ENCODE measurements around the gene BMS1.

GRCh38 chr10:42850931-42851330 is 68.3 kb downstream of the BMS1 start:
- TF ChIP-seq CTCF (IDR thresholded peaks at IDR 0.05 in 4 of 5, conservative IDR thresholded peaks at IDR 0.05 in 1 of 5) (no peak), POLR2A (IDR thresholded peaks at IDR 0.05) (no peak)
